Measurements from ENCODE around the gene CD44. TPM values are rescaled to one million over a fixed set of nuclear protein-coding genes. Genes with fewer than 3 reads are reported as not detected.

Gene CD44
- total and polyA plus RNA-seq, 2 experiments from 2014 or later, result 405 to 519 TPM

DNA sequence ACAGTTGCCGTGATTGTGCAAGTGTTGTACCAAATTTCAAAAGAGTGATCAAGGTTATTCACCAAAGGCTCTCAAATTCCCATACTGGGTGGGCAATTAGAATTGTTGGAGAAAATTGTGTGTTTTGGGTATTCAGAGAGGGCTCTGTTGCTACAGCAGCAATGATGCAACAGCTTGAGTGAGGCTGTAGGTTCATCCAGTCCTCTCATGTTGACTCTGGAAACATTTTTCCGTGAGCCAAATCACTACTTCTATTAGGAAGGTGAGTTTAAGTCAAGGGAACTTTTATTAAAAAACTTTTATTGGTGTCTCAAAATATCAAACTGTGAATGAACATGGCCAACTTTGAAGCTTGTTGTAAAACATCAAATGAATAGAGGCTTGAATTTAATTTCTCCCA, 116.5 kb downstream of the CD44 start:
- WGBS, 2 experiments (ENCODE audit: low coverage in 1 of 2, low lambda C conversion rate in 2 of 2, missing lambda C conversion rate in 2 of 2), result 95 to 98% methylated on average over 2 of the region's 2 CpGs
- in situ Hi-C loops (cut with MboI), result no loop called here
- TF ChIP-seq EZH2 (IDR thresholded peaks at IDR 0.05; ENCODE audit: insufficient read depth, poor library complexity, severe bottlenecking), result no peak
- no peak for TF ChIP-seq EZH2phosphoT487 (IDR thresholded peaks at IDR 0.05; ENCODE audit: insufficient read depth, low read depth)

DNA sequence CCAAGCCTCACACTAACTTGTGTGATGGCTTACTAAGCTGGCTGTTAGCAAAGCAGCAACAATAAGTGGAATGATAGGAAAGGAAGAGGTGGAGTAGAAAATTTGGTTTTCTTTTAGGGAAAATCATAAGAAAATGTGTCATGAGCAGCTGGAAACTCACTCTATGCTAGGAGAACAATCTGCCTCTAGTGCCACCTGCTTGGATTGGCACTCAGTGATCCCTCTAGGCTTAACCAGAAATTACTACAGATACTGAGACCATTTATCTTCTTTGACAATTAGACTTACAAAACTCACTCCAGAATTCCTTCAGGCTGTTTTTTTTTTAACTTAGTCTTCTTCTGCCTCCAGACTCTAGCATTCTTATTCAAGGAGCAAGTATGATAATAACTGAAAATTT, 117.3 kb downstream of the CD44 start:
- no peak overlapping the region for H3K27ac ChIP-seq
- no peak overlapping the region for H2AFZ ChIP-seq
- H3K4me3 ChIP-seq, result no peak overlapping the region
- H3K27me3 ChIP-seq (replicated peaks; ENCODE audit: insufficient read depth), result no peaks in the 10 kb centered on the region
- no peak overlapping the region for H3K9ac ChIP-seq
- DNase-seq, result no peak
- no peak overlapping the region for H3K4me2 ChIP-seq (ENCODE audit: unreplicated experiment)
- in situ Hi-C loops (cut with MboI), result no loop called here
- peaks cover 31% of the 10 kb centered on the region for H3F3A ChIP-seq (ENCODE audit: insufficient read depth)
- H3K36me3 ChIP-seq (ENCODE audit: low read depth), result no peaks in the 10 kb centered on the region
- no peaks in the 10 kb centered on the region for H3K9me3 ChIP-seq (ENCODE audit: low read depth)
- H3K79me2 ChIP-seq (ENCODE audit: insufficient read depth), result no peaks in the 10 kb centered on the region
- no peaks in the 10 kb centered on the region for H4K20me1 ChIP-seq (ENCODE audit: insufficient read depth)
- TF ChIP-seq EZH2 (IDR thresholded peaks at IDR 0.05; ENCODE audit: insufficient read depth, poor library complexity, severe bottlenecking), result no peak
- no peak for TF ChIP-seq EZH2phosphoT487 (IDR thresholded peaks at IDR 0.05; ENCODE audit: insufficient read depth, low read depth)
- H3K9me2 ChIP-seq (ENCODE audit: insufficient read depth), result no peaks in the 10 kb centered on the region
- peaks cover 38% of the 10 kb centered on the region for H3K4me1 ChIP-seq (ENCODE audit: insufficient read depth)

More for the DNA sequence above, 116.5 kb downstream of the CD44 start:
- H3K9me2 ChIP-seq (ENCODE audit: insufficient read depth), result no peaks in the 10 kb centered on the region
- no peak for DNase-seq
- no peaks in the 10 kb centered on the region for H3K79me2 ChIP-seq (ENCODE audit: insufficient read depth)
- H3K4me1 ChIP-seq (ENCODE audit: insufficient read depth), result peaks cover 31% of the 10 kb centered on the region
- no peaks in the 10 kb centered on the region for H4K20me1 ChIP-seq (ENCODE audit: insufficient read depth)
- no peak overlapping the region for H3K4me3 ChIP-seq
- H2AFZ ChIP-seq, result no peak overlapping the region
- no peaks in the 10 kb centered on the region for H3K9me3 ChIP-seq (ENCODE audit: low read depth)
- no peak overlapping the region for H3K4me2 ChIP-seq (ENCODE audit: unreplicated experiment)
- H3K36me3 ChIP-seq (ENCODE audit: low read depth), result no peaks in the 10 kb centered on the region
- peaks cover 26% of the 10 kb centered on the region for H3F3A ChIP-seq (ENCODE audit: insufficient read depth)
- H3K27me3 ChIP-seq (replicated peaks; ENCODE audit: insufficient read depth), result no peaks in the 10 kb centered on the region
- no peak overlapping the region for H3K9ac ChIP-seq
- no peak overlapping the region for H3K27ac ChIP-seq

GRCh38 chr11:35257281-35257680, 118.3 kb downstream of the CD44 start:
- Histone ChIP-seq H3K79me2 (ENCODE audit: insufficient read depth) (no peaks in the 10 kb centered on the region), H3K9ac (no peak overlapping the region), H3K4me3 (no peak overlapping the region), H3K9me3 (ENCODE audit: low read depth) (no peaks in the 10 kb centered on the region), H3K4me1 (ENCODE audit: insufficient read depth) (peaks cover 34% of the 10 kb centered on the region), H3K27me3 (replicated peaks; ENCODE audit: insufficient read depth) (no peaks in the 10 kb centered on the region), H2AFZ (no peak overlapping the region), H3K9me2 (ENCODE audit: insufficient read depth) (no peaks in the 10 kb centered on the region), H3K36me3 (ENCODE audit: low read depth) (no peaks in the 10 kb centered on the region), H3K27ac (no peak overlapping the region), H3F3A (ENCODE audit: insufficient read depth) (peaks cover 28% of the 10 kb centered on the region), H4K20me1 (ENCODE audit: insufficient read depth) (no peaks in the 10 kb centered on the region), H3K4me2 (ENCODE audit: unreplicated experiment) (no peak overlapping the region)
- no peak for DNase-seq
- 44 to 46% methylated on average over 2 of the region's 2 CpGs for WGBS, 2 experiments (ENCODE audit: low coverage in 1 of 2, low lambda C conversion rate in 2 of 2, missing lambda C conversion rate in 2 of 2)
- in situ Hi-C loops (cut with MboI), result no loop called here
- no peak for TF ChIP-seq EZH2 (IDR thresholded peaks at IDR 0.05; ENCODE audit: insufficient read depth, poor library complexity, severe bottlenecking)
- TF ChIP-seq EZH2phosphoT487 (IDR thresholded peaks at IDR 0.05; ENCODE audit: insufficient read depth, low read depth), result no peak

DNA sequence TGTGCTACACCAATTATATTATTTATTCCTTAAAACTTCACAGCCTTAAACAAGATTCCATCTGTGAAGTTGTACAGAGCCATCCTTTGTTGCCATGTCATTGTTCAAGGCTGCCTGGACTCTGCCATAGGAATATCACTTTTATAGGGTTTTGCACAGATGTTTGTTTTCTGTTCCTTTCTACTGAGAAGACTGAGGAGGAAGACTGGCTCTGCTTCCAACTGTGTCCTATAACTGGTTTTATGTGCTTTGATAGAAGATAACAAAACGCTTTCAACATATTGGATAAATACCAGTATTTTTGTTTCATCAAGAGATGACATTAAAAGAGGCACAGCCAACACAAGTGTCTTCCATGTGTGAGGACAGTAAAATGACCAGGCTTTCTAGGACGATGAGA, 120.6 kb downstream of the CD44 start:
- 85 to 87% methylated on average over 2 of the region's 2 CpGs for whole genome bisulfite sequencing, 2 experiments (ENCODE audit: low coverage in 1 of 2, low lambda C conversion rate in 2 of 2, missing lambda C conversion rate in 2 of 2)

More for the DNA sequence above, 120.6 kb downstream of the CD44 start:
- H3K4me3 ChIP-seq, result no peak overlapping the region
- H3F3A ChIP-seq (ENCODE audit: insufficient read depth), result peaks cover 5% of the 10 kb centered on the region
- H3K4me2 ChIP-seq (ENCODE audit: unreplicated experiment), result no peak overlapping the region
- H2AFZ ChIP-seq, result no peak overlapping the region
- H3K4me1 ChIP-seq (ENCODE audit: insufficient read depth), result peaks cover 14% of the 10 kb centered on the region
- no peaks in the 10 kb centered on the region for H3K9me2 ChIP-seq (ENCODE audit: insufficient read depth)
- H3K9me3 ChIP-seq (ENCODE audit: low read depth), result no peaks in the 10 kb centered on the region
- no peak overlapping the region for H3K27ac ChIP-seq
- H3K27me3 ChIP-seq (replicated peaks; ENCODE audit: insufficient read depth), result no peaks in the 10 kb centered on the region
- H3K36me3 ChIP-seq (ENCODE audit: low read depth), result no peaks in the 10 kb centered on the region
- no peak overlapping the region for H3K9ac ChIP-seq
- H3K79me2 ChIP-seq (ENCODE audit: insufficient read depth), result no peaks in the 10 kb centered on the region
- no peak for DNase-seq
- in situ Hi-C loops (cut with MboI), result no loop called here
- TF ChIP-seq EZH2phosphoT487 (IDR thresholded peaks at IDR 0.05; ENCODE audit: insufficient read depth, low read depth) (no peak), EZH2 (IDR thresholded peaks at IDR 0.05; ENCODE audit: insufficient read depth, poor library complexity, severe bottlenecking) (no peak)
- no peaks in the 10 kb centered on the region for H4K20me1 ChIP-seq (ENCODE audit: insufficient read depth)

All from GM23248 (cell line).